ENCODE results near the gene FXR2. TPM values are rescaled to one million over a fixed set of nuclear protein-coding genes. Genes with fewer than 3 reads are reported as not detected.
"Not testable (repeated sequence)": the region's sequence is repeated elsewhere in the genome, so short reads cannot be mapped to it uniquely, and the experiment has no call there.

FXR2 gene
- total RNA-seq, 1 donor from 2014 or later, result 39.3 TPM

DNA sequence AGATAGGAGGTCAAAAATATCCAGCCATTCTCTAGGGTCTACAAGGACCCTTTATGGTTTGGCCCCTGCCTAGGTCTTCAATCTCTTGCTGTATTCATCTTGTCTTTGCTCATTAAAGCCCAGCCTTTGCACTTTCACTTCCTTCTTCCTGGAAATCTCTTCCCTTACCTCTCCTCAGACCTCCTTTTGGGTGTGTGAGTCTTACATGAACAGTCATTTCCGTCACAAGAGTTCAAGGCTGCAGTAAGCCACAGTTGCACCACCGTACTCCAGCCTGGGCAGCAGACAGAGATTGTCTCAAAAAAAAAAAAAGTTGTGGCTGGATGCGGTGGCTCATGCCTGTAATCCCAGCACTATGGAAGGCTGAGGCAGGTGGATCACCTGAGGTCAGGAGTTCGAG lies 30.1 kb upstream of the FXR2 start:
- Histone ChIP-seq H3K4me1 (no peaks in the 10 kb centered on the region), H3K27me3 (peaks cover 3% of the 10 kb centered on the region), H3K27ac (no peak overlapping the region), H3K4me3 (no peak overlapping the region), H3K9me3 (no peaks in the 10 kb centered on the region), H3K36me3 (no peaks in the 10 kb centered on the region)
- intact Hi-C loops (cut with DNase I), result no loop called here
- DNase-seq (no peak), ATAC-seq (peak; percentile 74)
- TF ChIP-seq, protein P1, sequence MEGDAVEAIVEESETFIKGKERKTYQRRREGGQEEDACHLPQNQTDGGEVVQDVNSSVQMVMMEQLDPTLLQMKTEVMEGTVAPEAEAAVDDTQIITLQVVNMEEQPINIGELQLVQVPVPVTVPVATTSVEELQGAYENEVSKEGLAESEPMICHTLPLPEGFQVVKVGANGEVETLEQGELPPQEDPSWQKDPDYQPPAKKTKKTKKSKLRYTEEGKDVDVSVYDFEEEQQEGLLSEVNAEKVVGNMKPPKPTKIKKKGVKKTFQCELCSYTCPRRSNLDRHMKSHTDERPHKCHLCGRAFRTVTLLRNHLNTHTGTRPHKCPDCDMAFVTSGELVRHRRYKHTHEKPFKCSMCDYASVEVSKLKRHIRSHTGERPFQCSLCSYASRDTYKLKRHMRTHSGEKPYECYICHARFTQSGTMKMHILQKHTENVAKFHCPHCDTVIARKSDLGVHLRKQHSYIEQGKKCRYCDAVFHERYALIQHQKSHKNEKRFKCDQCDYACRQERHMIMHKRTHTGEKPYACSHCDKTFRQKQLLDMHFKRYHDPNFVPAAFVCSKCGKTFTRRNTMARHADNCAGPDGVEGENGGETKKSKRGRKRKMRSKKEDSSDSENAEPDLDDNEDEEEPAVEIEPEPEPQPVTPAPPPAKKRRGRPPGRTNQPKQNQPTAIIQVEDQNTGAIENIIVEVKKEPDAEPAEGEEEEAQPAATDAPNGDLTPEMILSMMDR (IDR thresholded peaks at IDR 0.05), result no peak

DNA sequence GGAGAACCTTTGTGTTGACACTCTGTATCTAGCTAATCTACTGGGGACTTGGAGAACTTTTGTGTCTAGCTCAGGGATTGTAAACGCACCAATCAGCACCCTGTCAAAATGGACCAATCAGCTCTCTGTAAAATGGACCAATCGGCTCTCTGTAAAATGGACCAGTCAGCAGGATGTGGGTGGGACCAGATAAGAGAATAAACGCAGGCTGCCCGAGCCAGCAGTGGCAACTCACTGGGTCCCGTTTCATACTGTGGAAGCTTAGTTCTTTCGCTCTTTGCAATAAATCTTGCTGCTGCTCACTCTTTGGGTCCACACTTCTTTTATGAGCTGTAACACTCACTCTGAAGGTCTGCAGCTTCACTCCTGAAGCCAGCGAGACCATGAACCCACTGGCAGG lies 26.9 kb upstream of the FXR2 start:
- ATAC-seq; H3K27me3 ChIP-seq; H3K4me3 ChIP-seq; DNase-seq; H3K36me3 ChIP-seq; H3K4me1 ChIP-seq; H3K9me3 ChIP-seq; intact Hi-C loops (cut with DNase I); H3K27ac ChIP-seq: not testable (repeated sequence)

GRCh38 chr17:7640783-7641182 lies 26.1 kb upstream of the FXR2 start:
- Histone ChIP-seq H3K36me3 (no peaks in the 10 kb centered on the region), H3K27ac (no peak overlapping the region), H3K4me3 (no peak overlapping the region), H3K4me1 (no peaks in the 10 kb centered on the region), H3K27me3 (no peaks in the 10 kb centered on the region), H3K9me3 (no peaks in the 10 kb centered on the region)
- no peak for DNase-seq
- TF ChIP-seq, protein P1 (IDR thresholded peaks at IDR 0.05), result no peak
- intact Hi-C loops (cut with DNase I), result no loop called here
- no peak for ATAC-seq

GRCh38 chr17:7636163-7636562 lies 21.5 kb upstream of the FXR2 start:
- no peaks in the 10 kb centered on the region for H3K27me3 ChIP-seq
- H3K27ac ChIP-seq, result no peak overlapping the region
- DNase-seq (no peak), ATAC-seq (no peak)
- no peaks in the 10 kb centered on the region for H3K36me3 ChIP-seq
- H3K9me3 ChIP-seq, result no peaks in the 10 kb centered on the region
- no peak overlapping the region for H3K4me3 ChIP-seq
- intact Hi-C loops (cut with DNase I), result no loop called here
- TF ChIP-seq, protein P1 (IDR thresholded peaks at IDR 0.05), result no peak
- no peaks in the 10 kb centered on the region for H3K4me1 ChIP-seq

DNA sequence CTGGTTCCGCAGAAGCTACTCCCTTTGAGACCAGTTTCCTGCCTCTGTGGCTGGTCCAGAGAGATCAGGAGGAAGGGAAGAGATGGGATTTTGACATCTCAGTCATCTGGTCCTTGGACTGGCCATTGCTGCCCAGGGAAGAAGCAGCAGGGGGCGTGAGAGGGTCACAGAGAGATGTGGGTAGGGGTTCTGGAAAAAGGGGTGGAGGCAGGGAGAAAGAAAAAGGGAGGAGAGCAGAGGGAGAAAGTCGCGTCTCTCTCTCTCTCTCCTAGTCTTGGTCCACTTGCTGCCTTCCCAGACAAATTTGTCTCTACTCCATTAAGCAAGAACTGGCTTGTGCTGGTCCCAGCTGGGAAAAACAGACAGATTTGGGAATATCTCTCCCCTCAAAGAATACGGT lies 19.7 kb upstream of the FXR2 start:
- Histone ChIP-seq H3K4me1 (no peaks in the 10 kb centered on the region), H3K9me3 (no peaks in the 10 kb centered on the region), H3K36me3 (no peaks in the 10 kb centered on the region), H3K27ac (no peak overlapping the region), H3K4me3 (no peak overlapping the region), H3K27me3 (no peaks in the 10 kb centered on the region)
- peak; percentile 32 for ATAC-seq
- TF ChIP-seq, protein P1 (IDR thresholded peaks at IDR 0.05), result peak; percentile 38
- intact Hi-C loops (cut with DNase I), result no loop called here
- no peak for DNase-seq

GRCh38 chr17:7633093-7633492 lies 18.4 kb upstream of the FXR2 start:
- DNase-seq, result no peak

More at GRCh38 chr17:7633093-7633492, 18.4 kb upstream of the FXR2 start:
- TF ChIP-seq, protein P1 (IDR thresholded peaks at IDR 0.05), result no peak
- Histone ChIP-seq H3K9me3 (no peaks in the 10 kb centered on the region), H3K27me3 (no peaks in the 10 kb centered on the region), H3K4me3 (no peak overlapping the region), H3K27ac (no peak overlapping the region), H3K4me1 (no peaks in the 10 kb centered on the region), H3K36me3 (no peaks in the 10 kb centered on the region)
- ATAC-seq, result no peak
- intact Hi-C loops (cut with DNase I), result no loop called here

Data from upper lobe of right lung (tissue), 1 donor.